Brain microvascular endothelial cell (primary cell): ENCODE data around the gene CALD1.

Experiments
- DNase-seq: peaks from one replicate; pipeline ENCODE4 v3.0.0-alpha.2; 2020
- H3K27ac ChIP-seq: fragments of 250-450 bp; sonication (Bioruptor Pico); 2 replicates; pipeline ENCODE4 v1.5.1; 2020; ENCODE audit warnings: mild to moderate bottlenecking, moderate library complexity
- H3K27me3 ChIP-seq: fragments of 250-450 bp; sonication (Bioruptor Pico); replicated peaks from 2 replicates; pipeline ENCODE4 v1.5.1; 2020; ENCODE audit warnings: mild to moderate bottlenecking
- H3K36me3 ChIP-seq: fragments of 250-450 bp; sonication (Bioruptor Pico); replicated peaks from 2 replicates; pipeline ENCODE4 v1.5.1; 2020; ENCODE audit warnings: mild to moderate bottlenecking
- H3K4me3 ChIP-seq: 2 replicates; pipeline ENCODE4 v1.5.1; 2011; ENCODE audit warnings: low read depth, mild to moderate bottlenecking, control low read depth, low read length, moderate library complexity
- CTCF ChIP-seq: IDR thresholded peaks from 2 replicates; pipeline ENCODE4 v1.5.1; 2011; ENCODE audit warnings: low read depth, mild to moderate bottlenecking, moderate library complexity, low read length, control low read depth, inconsistent platforms; ENCODE audit errors: missing control alignments
- in situ Hi-C: cut with HindIII; loops from 2 replicates; pipeline ENCODE4 v1.10.0; 2017; ENCODE audit warnings: low sequenced_read_pairs, low pct_ligation_motif_present

CALD1 gene

GRCh38 chr7:134806197-134806596 is 26.8 kb downstream of the CALD1 start:
- no peak for DNase-seq
- peaks cover 43% of the 10 kb centered on the region for H3K36me3 ChIP-seq
- TF ChIP-seq CTCF = no peak
- no peaks in the 10 kb centered on the region for H3K27me3 ChIP-seq
- H3K4me3 ChIP-seq = no peak overlapping the region
- in situ Hi-C loops = no loop called here
- H3K27ac ChIP-seq = no peak overlapping the region

GRCh38 chr7:134809616-134810015 is 30.2 kb downstream of the CALD1 start:
- H3K27me3 ChIP-seq = no peaks in the 10 kb centered on the region
- in situ Hi-C loops = no loop called here
- no peak for TF ChIP-seq CTCF
- H3K36me3 ChIP-seq = peaks cover 35% of the 10 kb centered on the region
- no peak for DNase-seq
- H3K4me3 ChIP-seq = no peak overlapping the region
- peak overlapping the region; percentile 31 for H3K27ac ChIP-seq

- H3K27me3 ChIP-seq = no peaks in the 10 kb centered on the region
- H3K27ac ChIP-seq = peak overlapping the region; percentile 56
- no peak for TF ChIP-seq CTCF
- peaks cover 36% of the 10 kb centered on the region for H3K36me3 ChIP-seq
- in situ Hi-C loops = no loop called here
- DNase-seq = no peak
- no peak overlapping the region for H3K4me3 ChIP-seq
Observed at GRCh38 chr7:134811765-134812164, 32.3 kb downstream of the CALD1 start.

GRCh38 chr7:134813663-134814396 is 34.4 kb downstream of the CALD1 start:
- Histone ChIP-seq H3K27me3 (no peaks in the 10 kb centered on the region), H3K4me3 (no peak overlapping the region), H3K27ac (peak overlapping the region; percentile 56), H3K36me3 (peaks cover 25% of the 10 kb centered on the region)
- TF ChIP-seq CTCF = no peak
- peak; percentile 81 for DNase-seq
- in situ Hi-C loops = no loop called here

- H3K27ac ChIP-seq = peak overlapping the region; percentile 4
- in situ Hi-C loops = no loop called here
Observed at GRCh38 chr7:134814730-134815364, 35.4 kb downstream of the CALD1 start.

More at GRCh38 chr7:134814730-134815364, 35.4 kb downstream of the CALD1 start:
- H3K4me3 ChIP-seq = no peak overlapping the region
- no peaks in the 10 kb centered on the region for H3K27me3 ChIP-seq
- no peak for TF ChIP-seq CTCF
- peaks cover 35% of the 10 kb centered on the region for H3K36me3 ChIP-seq
- no peak for DNase-seq
